Fibroblast of skin of scalp (primary cell): ENCODE results near the gene PDP2.
A peak's percentile ranks its signal among the peaks of the same experiment; 100 is the strongest.
"Not testable (repeated sequence)": the region's sequence is repeated elsewhere in the genome, so short reads cannot be mapped to it uniquely, and the experiment has no call there.

Source experiments
- DNase-seq: peaks from one replicate; pipeline ENCODE4 v3.0.0-alpha.2; 2013

The PDP2 gene

GRCh38 chr16:66888647-66889615 is 8.6 kb downstream of the PDP2 start:
- no peak for DNase-seq

GRCh38 chr16:66889622-66890021 is 9.3 kb downstream of the PDP2 start:
- DNase-seq: no peak

GRCh38 chr16:66890799-66891198 is 10.5 kb downstream of the PDP2 start:
- DNase-seq: no peak

GRCh38 chr16:66891360-66891759 is 11.0 kb downstream of the PDP2 start:
- DNase-seq: no peak

GRCh38 chr16:66891797-66892196 is 11.5 kb downstream of the PDP2 start:
- DNase-seq: no peak

- no peak for DNase-seq
These were observed 13.7 kb downstream of the PDP2 start for GRCh38 chr16:66894055-66894454.

- DNase-seq: peak; percentile 68
These were observed 14.8 kb downstream of the PDP2 start for GRCh38 chr16:66894948-66895688.

GRCh38 chr16:66895689-66895979 is 15.3 kb downstream of the PDP2 start:
- DNase-seq: no peak

GRCh38 chr16:66895999-66896398 is 15.7 kb downstream of the PDP2 start:
- no peak for DNase-seq

GRCh38 chr16:66896682-66897081 is 16.4 kb downstream of the PDP2 start:
- not testable (repeated sequence) for DNase-seq

GRCh38 chr16:66898207-66898606 is 17.9 kb downstream of the PDP2 start:
- peak; percentile 46 for DNase-seq

- DNase-seq: no peak
These were observed 18.6 kb downstream of the PDP2 start for GRCh38 chr16:66898933-66899309.

GRCh38 chr16:66899310-66899944 is 19.1 kb downstream of the PDP2 start:
- DNase-seq: no peak

GRCh38 chr16:66899945-66900710 is 19.8 kb downstream of the PDP2 start:
- DNase-seq: peak; percentile 67

GRCh38 chr16:66900721-66901441 is 20.6 kb downstream of the PDP2 start:
- DNase-seq: no peak

- no peak for DNase-seq
These were observed 21.3 kb downstream of the PDP2 start for GRCh38 chr16:66901626-66902025.

- no peak for DNase-seq
These were observed 22.6 kb downstream of the PDP2 start for GRCh38 chr16:66902648-66903543.

GRCh38 chr16:66903544-66904427 is 23.5 kb downstream of the PDP2 start:
- DNase-seq: no peak

- DNase-seq: no peak
These were observed 24.1 kb downstream of the PDP2 start for GRCh38 chr16:66904428-66904845.
